GM21447 (cell line): Measurements from ENCODE around the gene ST3GAL2.
"Not testable (repeated sequence)": the region's sequence is repeated elsewhere in the genome, so short reads cannot be mapped to it uniquely, and the experiment has no call there.

ENCODE experiments used
- ATAC-seq: cut with Tn5 transposase; IDR thresholded peaks from one replicate; pipeline ENCODE4 v1.9.1; 2021; ENCODE audit not compliant: unreplicated experiment

ST3GAL2 gene

GRCh38 chr16:70419384-70420327 lies 19.2 kb downstream of the ST3GAL2 start:
- ATAC-seq = no peak

GRCh38 chr16:70418993-70419318 lies 19.9 kb downstream of the ST3GAL2 start:
- no peak for ATAC-seq

GRCh38 chr16:70418274-70418992 lies 20.5 kb downstream of the ST3GAL2 start:
- ATAC-seq = no peak

- ATAC-seq = no peak
These were observed 21.2 kb downstream of the ST3GAL2 start for GRCh38 chr16:70417661-70418060.

GRCh38 chr16:70416748-70417616 lies 21.9 kb downstream of the ST3GAL2 start:
- ATAC-seq = peak; percentile 80

GRCh38 chr16:70413572-70413971 lies 25.3 kb downstream of the ST3GAL2 start:
- ATAC-seq = not testable (repeated sequence)

GRCh38 chr16:70412385-70412784 lies 26.5 kb downstream of the ST3GAL2 start:
- no peak for ATAC-seq

GRCh38 chr16:70410734-70411133 lies 28.2 kb downstream of the ST3GAL2 start:
- no peak for ATAC-seq

GRCh38 chr16:70407811-70408274 lies 31.1 kb downstream of the ST3GAL2 start:
- ATAC-seq = no peak

GRCh38 chr16:70406104-70406503 lies 32.8 kb downstream of the ST3GAL2 start:
- ATAC-seq = not testable (repeated sequence)

- no peak for ATAC-seq
These were observed 35.8 kb downstream of the ST3GAL2 start for GRCh38 chr16:70402916-70403659.

GRCh38 chr16:70399951-70400350 lies 38.9 kb downstream of the ST3GAL2 start:
- ATAC-seq = no peak

GRCh38 chr16:70399381-70399780 lies 39.5 kb downstream of the ST3GAL2 start:
- no peak for ATAC-seq

GRCh38 chr16:70398177-70398743 lies 40.6 kb downstream of the ST3GAL2 start:
- no peak for ATAC-seq

GRCh38 chr16:70396246-70396904 lies 42.5 kb downstream of the ST3GAL2 start:
- no peak for ATAC-seq

GRCh38 chr16:70395345-70395901 lies 43.5 kb downstream of the ST3GAL2 start:
- ATAC-seq = no peak

GRCh38 chr16:70394853-70395252 lies 44.0 kb downstream of the ST3GAL2 start:
- no peak for ATAC-seq

- no peak for ATAC-seq
These were observed 45.2 kb downstream of the ST3GAL2 start for GRCh38 chr16:70393662-70394061.

- ATAC-seq = no peak
These were observed 46.3 kb downstream of the ST3GAL2 start for GRCh38 chr16:70392606-70393005.
